OCI-LY7 (cell line): ENCODE results near the gene ATP6AP1. TPM values are rescaled to one million over a fixed set of nuclear protein-coding genes. Genes with fewer than 3 reads are reported as not detected.
"Not testable (repeated sequence)": the region's sequence is repeated elsewhere in the genome, so short reads cannot be mapped to it uniquely, and the experiment has no call there.

Source experiments
- BruUV-seq: library from RNA; stranded (reverse); fragments of 400-500 nt; replicated peaks from 2 replicates; lab custom pipeline; 2021; lab: Mats Ljungman, UMichigan
- CTCF ChIA-PET: fragments of 300-600 bp; sonication (Branson Sonifier 250); formaldehyde crosslinking; loops from one replicate; lab custom pipeline; 2022; ENCODE audit warnings: antibody characterized with exemption; ENCODE audit not compliant: unreplicated experiment; lab: Charles Lee
- POLR2A ChIA-PET: fragments of 300-600 bp; sonication (Branson Sonifier 250); formaldehyde crosslinking; loops from one replicate; lab custom pipeline; 2022; ENCODE audit warnings: antibody characterized with exemption; lab: Charles Lee
- DNase-seq: peaks from one replicate; pipeline ENCODE4 v3.0.0-alpha.2; 2015; ENCODE audit warnings: low spot score
- H2AFZ ChIP-seq: fragments of 200-600 bp; sonication (generic), shearing (Covaris generic); 2 replicates; pipeline ENCODE4 v1.6.1; 2014; ENCODE audit warnings: mild to moderate bottlenecking, antibody characterized with exemption, low read length, moderate library complexity
- H3K27ac ChIP-seq: fragments of 200-600 bp; sonication (generic); 2 replicates; pipeline ENCODE4 v1.5.1; 2014; ENCODE audit warnings: mixed run types, low read depth, mild to moderate bottlenecking, moderate library complexity, low read length, inconsistent platforms; ENCODE audit not compliant: poor library complexity, severe bottlenecking
- H3K36me3 ChIP-seq: fragments of 200-600 bp; sonication (generic); 2 replicates; pipeline ENCODE4 v1.6.1; 2014; ENCODE audit warnings: mild to moderate bottlenecking, antibody characterized with exemption, low read length, moderate library complexity, mixed read lengths; ENCODE audit not compliant: insufficient read depth
- H3K4me1 ChIP-seq: fragments of 200-600 bp; sonication (generic); 2 replicates; pipeline ENCODE4 v1.5.1; 2014; ENCODE audit warnings: mild to moderate bottlenecking, low read length; ENCODE audit not compliant: insufficient read depth, poor library complexity, severe bottlenecking
- H3K4me2 ChIP-seq: fragments of 200-600 bp; sonication (generic); 2 replicates; pipeline ENCODE4 v1.6.1; 2014; ENCODE audit warnings: mild to moderate bottlenecking, low read length
- H3K4me3 ChIP-seq: fragments of 200-600 bp; sonication (generic); 2 replicates; pipeline ENCODE4 v1.5.1; 2014; ENCODE audit warnings: mild to moderate bottlenecking, low read depth, low read length; ENCODE audit not compliant: poor library complexity, severe bottlenecking
- H3K79me2 ChIP-seq: fragments of 200-600 bp; sonication (generic); 2 replicates; pipeline ENCODE4 v1.6.1; 2016; ENCODE audit warnings: low read depth, mild to moderate bottlenecking, low read length, moderate library complexity, mixed read lengths; ENCODE audit not compliant: insufficient read depth
- H3K9me2 ChIP-seq: fragments of 200-600 bp; sonication (generic); 2 replicates; pipeline ENCODE4 v1.6.1; 2016; ENCODE audit warnings: mild to moderate bottlenecking, low read length, mixed read lengths; ENCODE audit not compliant: insufficient read depth
- H3K9me3 ChIP-seq: fragments of 200-600 bp; sonication (generic); 2 replicates; pipeline ENCODE4 v1.6.1; 2014; ENCODE audit warnings: mild to moderate bottlenecking, mixed run types, low read length, mixed read lengths
- H4K20me1 ChIP-seq: fragments of 200-600 bp; sonication (generic); 2 replicates; pipeline ENCODE4 v1.6.1; 2014; ENCODE audit warnings: mild to moderate bottlenecking, antibody characterized with exemption, low read length, moderate library complexity, mixed read lengths; ENCODE audit not compliant: insufficient read depth
- CTCF ChIP-seq: fragments of 200-600 bp; sonication (generic); conservative IDR thresholded peaks from 2 replicates; pipeline ENCODE4 v1.5.1; 2014; ENCODE audit warnings: mild to moderate bottlenecking, antibody characterized with exemption, low read length, moderate library complexity, mixed read lengths
- EZH2phosphoT487 ChIP-seq: fragments of 200-600 bp; sonication (generic); IDR thresholded peaks from 2 replicates; pipeline ENCODE4 v1.6.1; 2018; ENCODE audit warnings: low read depth, borderline replicate concordance, mild to moderate bottlenecking, mixed run types, antibody characterized with exemption, low read length, moderate library complexity, mixed read lengths
- intact Hi-C: fragments of 100-400 bp; cut with micrococcal nuclease; formaldehyde crosslinking; loops from one replicate; pipeline ENCODE4 v1.10.0; 2022; ENCODE audit not compliant: unreplicated experiment
- total RNA-seq, 2 experiments: library from RNA; depleted of rRNA in 1 of 2; stranded (reverse); fragments of >200 nt in 1 of 2; shearing (Covaris generic) in 1 of 2; gene quantifications; 2 replicates each; pipeline ENCODE4 v1.2.3, GENCODE V29; 2014 to 2022

ATP6AP1 gene
- total RNA-seq, 2 experiments from 2014 or later, result 26.4 to 39.5 TPM

GRCh38 chrX:154383359-154384283 lies 44.9 kb upstream of the ATP6AP1 start:
- Histone ChIP-seq H3K4me2 (no peak overlapping the region), H3K9me2 (no peaks in the 10 kb centered on the region), H3K79me2 (peaks cover 13% of the 10 kb centered on the region), H2AFZ (no peak overlapping the region), H4K20me1 (no peaks in the 10 kb centered on the region), H3K36me3 (peaks cover 4% of the 10 kb centered on the region; the same call in 1 of the 2 replicates), H3K9me3 (no peaks in the 10 kb centered on the region), H3K27ac (no peak overlapping the region), H3K4me1 (peaks cover 11% of the 10 kb centered on the region), H3K4me3 (no peak overlapping the region)
- no peak for DNase-seq
- intact Hi-C loops, result no loop called here
- TF ChIP-seq EZH2phosphoT487 (no peak), CTCF (no peak)
- POLR2A ChIA-PET, result no interaction called here
- CTCF ChIA-PET, result no interaction called here
- no TSS peak for BruUV-seq

- POLR2A ChIA-PET, result no interaction called here
- H4K20me1 ChIP-seq, result no peaks in the 10 kb centered on the region
- no peak overlapping the region for H2AFZ ChIP-seq
- no peaks in the 10 kb centered on the region for H3K9me3 ChIP-seq
- DNase-seq, result no peak
- TF ChIP-seq EZH2phosphoT487, result no peak
- peak; percentile 33; the same call in 1 of the 2 replicates for TF ChIP-seq CTCF
- no peak overlapping the region for H3K4me3 ChIP-seq
- intact Hi-C loops, result no loop called here
- no TSS peak for BruUV-seq
- peaks cover 11% of the 10 kb centered on the region for H3K79me2 ChIP-seq
- H3K4me1 ChIP-seq, result peaks cover 11% of the 10 kb centered on the region
- no peak overlapping the region for H3K27ac ChIP-seq
- H3K36me3 ChIP-seq, result peaks cover 4% of the 10 kb centered on the region; the same call in 1 of the 2 replicates
- CTCF ChIA-PET, result no interaction called here
- H3K9me2 ChIP-seq, result no peaks in the 10 kb centered on the region
- H3K4me2 ChIP-seq, result no peak overlapping the region
These were observed 44.1 kb upstream of the ATP6AP1 start for GRCh38 chrX:154384284-154384892.

GRCh38 chrX:154388094-154388493 lies 40.4 kb upstream of the ATP6AP1 start:
- H3K4me1 ChIP-seq, H3K27ac ChIP-seq, DNase-seq, H3K9me2 ChIP-seq, H3K36me3 ChIP-seq, H4K20me1 ChIP-seq, H3K4me2 ChIP-seq, H3K9me3 ChIP-seq, H3K4me3 ChIP-seq, POLR2A ChIA-PET, H3K79me2 ChIP-seq, CTCF ChIA-PET, intact Hi-C loops, H2AFZ ChIP-seq, BruUV-seq: not testable (repeated sequence)

GRCh38 chrX:154388649-154389048 lies 39.8 kb upstream of the ATP6AP1 start:
- H3K27ac ChIP-seq, POLR2A ChIA-PET, H3K36me3 ChIP-seq, H3K4me3 ChIP-seq, H3K9me3 ChIP-seq, H4K20me1 ChIP-seq, DNase-seq, H3K9me2 ChIP-seq, H2AFZ ChIP-seq, BruUV-seq, CTCF ChIA-PET, intact Hi-C loops, H3K79me2 ChIP-seq, H3K4me1 ChIP-seq, H3K4me2 ChIP-seq: not testable (repeated sequence)
